Effector memory CD8-positive, alpha-beta T cell (primary cell): ENCODE results near the gene PALB2.
"Not testable (repeated sequence)": the region's sequence is repeated elsewhere in the genome, so short reads cannot be mapped to it uniquely, and the experiment has no call there.

Source experiments
- ATAC-seq: fragments of 150-1000 bp; cut with Tn5 transposase; replicated peaks from 2 replicates; pipeline ENCODE4 v1.10.0; 2021; ENCODE audit warnings: mild to moderate bottlenecking, moderate library complexity
- DNase-seq, 3 experiments: peaks; one replicate each; pipeline ENCODE4 v3.0.0; 2021
- H3K27ac Mint-ChIP-seq, 2 donors: one replicate each; pipeline ENCODE4 v1.8.0; 2022; ENCODE audit warnings: mild to moderate bottlenecking in 2 of 2, mixed read lengths in 2 of 2, moderate library complexity in 2 of 2
- H3K27me3 Mint-ChIP-seq, 2 donors: one replicate each; pipeline ENCODE4 v1.8.0; 2022; ENCODE audit warnings: mixed read lengths in 2 of 2
- H3K36me3 Mint-ChIP-seq: one replicate; pipeline ENCODE4 v1.8.0; 2022; ENCODE audit warnings: mild to moderate bottlenecking, moderate library complexity, mixed read lengths; ENCODE audit not compliant: insufficient read depth
- H3K4me1 Mint-ChIP-seq, 2 donors: one replicate each; pipeline ENCODE4 v1.8.0; 2022; ENCODE audit warnings: low read depth in 2 of 2, mixed read lengths in 2 of 2
- H3K4me3 Mint-ChIP-seq, 2 donors: one replicate each; pipeline ENCODE4 v1.8.0; 2022; ENCODE audit warnings: mild to moderate bottlenecking in 2 of 2, mixed read lengths in 2 of 2, moderate library complexity in 2 of 2
- H3K9me3 Mint-ChIP-seq, 2 donors: one replicate each; pipeline ENCODE4 v1.8.0; 2022; ENCODE audit warnings: mixed read lengths in 2 of 2

The PALB2 gene

DNA sequence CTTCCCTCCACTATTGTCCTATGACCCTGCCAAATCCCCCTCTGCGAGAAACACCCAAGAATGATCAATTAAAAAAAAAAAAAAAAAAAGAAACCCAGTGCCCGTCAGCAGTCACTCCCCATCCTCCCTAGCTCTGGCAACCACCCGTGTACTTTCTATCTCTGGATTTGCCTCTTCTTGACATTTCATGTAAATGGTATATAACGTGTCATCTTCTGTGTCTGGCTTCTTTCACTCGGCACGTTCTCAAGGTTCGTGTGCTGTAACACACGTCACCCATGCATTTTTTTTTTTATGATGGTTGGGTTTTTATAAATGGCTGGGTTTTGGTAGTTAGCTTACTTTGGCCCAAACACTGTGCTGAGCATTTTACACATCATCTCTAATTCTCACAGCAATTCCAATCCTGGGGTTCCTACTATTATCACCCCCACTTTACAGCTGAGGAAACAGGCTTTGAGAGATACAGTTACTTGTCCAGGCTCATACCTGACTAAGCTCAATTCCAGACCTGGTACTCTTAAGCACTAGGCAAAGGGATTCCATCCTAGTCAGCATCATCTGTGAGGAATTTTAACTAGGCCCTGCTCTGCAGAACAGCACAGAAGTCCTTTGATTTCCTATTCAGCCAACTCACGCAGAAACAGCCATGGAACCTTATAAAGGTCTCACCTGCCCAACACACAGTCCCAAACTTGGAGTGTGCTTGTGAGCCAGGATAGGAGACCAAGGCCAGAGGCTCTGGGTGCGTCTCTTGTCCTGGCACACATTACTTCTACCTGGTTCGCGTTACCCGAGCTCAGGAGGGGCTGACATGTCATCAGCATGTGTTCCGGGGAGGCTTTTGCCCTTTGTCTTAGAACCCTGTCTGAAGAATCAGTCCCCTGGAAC lies 56.7 kb downstream of the PALB2 start:
- Mint-ChIP-seq H3K36me3 (peaks cover 68% of the 10 kb centered on the region), H3K27ac (peak overlapping the region in 1 of 2 donors; percentile 82), H3K27me3 (no peaks in the 10 kb centered on the region), H3K4me1 (peaks cover 0 to 2% of the 10 kb centered on the region in 2 donors), H3K4me3 (no peak overlapping the region), H3K9me3 (no peaks in the 10 kb centered on the region)
- no peak for ATAC-seq
- DNase-seq: no peak

DNA sequence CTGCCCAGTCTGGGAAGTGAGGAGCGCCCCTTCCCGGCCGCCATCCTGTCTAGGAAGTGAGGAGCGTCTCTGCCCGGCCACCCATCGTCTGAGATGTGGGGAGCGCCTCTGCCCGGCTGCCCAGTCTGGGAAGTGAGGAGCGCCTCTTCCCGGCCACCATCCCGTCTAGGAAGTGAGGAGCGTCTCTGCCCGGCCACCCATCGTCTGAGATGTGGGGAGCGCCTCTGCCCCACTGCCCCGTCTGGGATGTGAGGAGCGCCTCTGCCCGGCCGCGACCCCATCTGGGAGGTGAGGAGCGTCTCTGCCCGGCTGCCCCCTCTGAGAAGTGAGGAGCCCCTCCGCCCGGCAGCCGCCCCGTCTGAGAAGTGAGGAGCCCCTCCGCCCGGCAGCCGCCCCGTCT lies 57.8 kb downstream of the PALB2 start:
- H3K9me3 Mint-ChIP-seq, DNase-seq, H3K27me3 Mint-ChIP-seq, H3K4me1 Mint-ChIP-seq, H3K27ac Mint-ChIP-seq, ATAC-seq, H3K4me3 Mint-ChIP-seq: not testable (repeated sequence)
- H3K36me3 Mint-ChIP-seq: peaks cover 62% of the 10 kb centered on the region

GRCh38 chr16:23581764-23582163 lies 59.3 kb downstream of the PALB2 start:
- H3K4me3 Mint-ChIP-seq: no peak overlapping the region
- H3K9me3 Mint-ChIP-seq: no peaks in the 10 kb centered on the region
- no peak overlapping the region for H3K27ac Mint-ChIP-seq

GRCh38 chr16:23580391-23580790 lies 60.7 kb downstream of the PALB2 start:
- H3K27me3 Mint-ChIP-seq: no peaks in the 10 kb centered on the region
- no peak for DNase-seq
- ATAC-seq: no peak
- H3K4me3 Mint-ChIP-seq: no peak overlapping the region
- peak overlapping the region in 1 of 2 donors; percentile 22 for H3K27ac Mint-ChIP-seq
- H3K36me3 Mint-ChIP-seq: peaks cover 45% of the 10 kb centered on the region
- H3K4me1 Mint-ChIP-seq: peaks cover 0 to 2% of the 10 kb centered on the region in 2 donors
- H3K9me3 Mint-ChIP-seq: no peaks in the 10 kb centered on the region

More at GRCh38 chr16:23581764-23582163, 59.3 kb downstream of the PALB2 start:
- H3K4me1 Mint-ChIP-seq: peaks cover 0 to 2% of the 10 kb centered on the region in 2 donors
- DNase-seq: no peak
- no peak for ATAC-seq
- no peaks in the 10 kb centered on the region for H3K27me3 Mint-ChIP-seq
- peaks cover 48% of the 10 kb centered on the region for H3K36me3 Mint-ChIP-seq

GRCh38 chr16:23579371-23579770 lies 61.7 kb downstream of the PALB2 start:
- Mint-ChIP-seq H3K9me3 (no peaks in the 10 kb centered on the region), H3K36me3 (peaks cover 41% of the 10 kb centered on the region), H3K4me3 (no peak overlapping the region), H3K27me3 (no peaks in the 10 kb centered on the region), H3K27ac (peak overlapping the region in 1 of 2 donors; percentile 22), H3K4me1 (peaks cover 0 to 2% of the 10 kb centered on the region in 2 donors)
- ATAC-seq (no peak), DNase-seq (no peak)

DNA sequence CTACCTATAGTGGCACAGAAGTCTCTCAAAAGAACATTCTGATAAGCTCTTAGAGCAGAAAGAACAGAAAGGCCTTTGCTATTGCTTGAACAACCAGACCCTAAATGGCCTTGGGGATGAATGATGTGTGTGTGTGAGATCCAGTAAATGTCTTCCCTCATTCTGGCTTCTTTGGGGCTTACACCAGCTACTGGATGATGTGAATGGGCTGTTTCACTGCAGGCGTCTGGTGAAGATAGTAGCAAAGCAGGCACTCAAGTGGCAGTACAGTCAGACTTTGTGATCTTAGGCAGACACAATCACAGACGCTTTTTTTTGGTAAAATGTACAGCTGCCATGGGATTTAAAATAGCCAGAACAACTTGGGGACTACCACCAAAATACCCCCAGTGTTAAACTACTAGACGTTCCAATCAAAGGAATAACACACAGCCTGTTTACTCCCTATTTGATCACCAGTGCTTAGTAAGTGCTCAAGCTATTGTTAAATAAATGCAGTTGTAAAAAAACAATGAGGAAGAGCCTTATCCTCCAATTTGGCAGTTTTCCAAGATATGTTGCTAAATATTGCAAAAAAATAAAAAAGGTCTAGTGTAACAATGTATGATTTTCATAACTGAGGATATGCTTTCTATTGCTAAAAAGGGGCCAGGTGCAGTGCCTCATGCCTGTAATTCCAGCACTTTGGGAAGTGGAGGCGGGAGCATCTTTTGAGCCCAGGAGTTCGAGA lies 62.8 kb downstream of the PALB2 start:
- H3K27me3 Mint-ChIP-seq: no peaks in the 10 kb centered on the region
- no peak overlapping the region for H3K4me3 Mint-ChIP-seq
- H3K36me3 Mint-ChIP-seq: peaks cover 36% of the 10 kb centered on the region
- no peak for DNase-seq
- H3K27ac Mint-ChIP-seq: no peak overlapping the region
- no peak for ATAC-seq
- no peaks in the 10 kb centered on the region for H3K4me1 Mint-ChIP-seq
- H3K9me3 Mint-ChIP-seq: no peaks in the 10 kb centered on the region

- H3K27ac Mint-ChIP-seq: peak overlapping the region in 1 of 2 donors; percentile 32
- no peaks in the 10 kb centered on the region for H3K4me1 Mint-ChIP-seq
- ATAC-seq (no peak), DNase-seq (no peak)
- H3K36me3 Mint-ChIP-seq: peaks cover 30% of the 10 kb centered on the region
- no peaks in the 10 kb centered on the region for H3K27me3 Mint-ChIP-seq
- no peaks in the 10 kb centered on the region for H3K9me3 Mint-ChIP-seq
- H3K4me3 Mint-ChIP-seq: no peak overlapping the region
These were observed 63.6 kb downstream of the PALB2 start for GRCh38 chr16:23577493-23577892.

- Mint-ChIP-seq H3K4me3 (no peak overlapping the region), H3K27me3 (no peaks in the 10 kb centered on the region), H3K36me3 (peaks cover 19% of the 10 kb centered on the region), H3K9me3 (no peaks in the 10 kb centered on the region), H3K4me1 (no peaks in the 10 kb centered on the region), H3K27ac (no peak overlapping the region)
- DNase-seq (no peak), ATAC-seq (no peak)
These were observed 65.3 kb downstream of the PALB2 start for GRCh38 chr16:23575834-23576233.

DNA sequence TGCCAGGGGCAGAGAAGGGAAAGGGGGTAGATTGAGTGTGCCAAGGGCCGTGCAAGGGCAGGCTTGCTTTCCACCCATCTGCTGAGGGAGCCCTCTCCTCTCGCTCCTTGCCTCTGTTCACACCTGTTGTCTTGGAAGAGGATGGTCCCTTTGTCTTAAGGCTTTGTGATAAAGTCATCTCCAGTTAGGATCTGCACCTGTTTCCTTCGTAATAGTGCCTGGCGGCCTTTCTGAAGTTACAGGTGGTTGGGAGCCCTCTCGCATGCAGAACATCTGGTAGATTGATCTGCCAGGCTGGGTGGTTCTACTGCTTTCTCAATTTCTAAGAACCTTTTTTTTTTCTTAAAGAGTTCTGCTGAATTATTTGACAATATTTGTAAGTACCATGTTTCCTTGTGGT lies 67.3 kb downstream of the PALB2 start:
- Mint-ChIP-seq H3K27ac (no peak overlapping the region), H3K36me3 (peaks cover 23% of the 10 kb centered on the region), H3K4me3 (no peak overlapping the region), H3K9me3 (no peaks in the 10 kb centered on the region), H3K27me3 (no peaks in the 10 kb centered on the region), H3K4me1 (peaks cover 0 to 3% of the 10 kb centered on the region in 2 donors)
- ATAC-seq: no peak
- no peak for DNase-seq

- Mint-ChIP-seq H3K4me3 (no peak overlapping the region), H3K27ac (no peak overlapping the region), H3K27me3 (no peaks in the 10 kb centered on the region), H3K4me1 (peaks cover 0 to 3% of the 10 kb centered on the region in 2 donors), H3K9me3 (no peaks in the 10 kb centered on the region), H3K36me3 (peaks cover 34% of the 10 kb centered on the region)
- DNase-seq (no peak), ATAC-seq (no peak)
These were observed 68.7 kb downstream of the PALB2 start for GRCh38 chr16:23572394-23572793.

DNA sequence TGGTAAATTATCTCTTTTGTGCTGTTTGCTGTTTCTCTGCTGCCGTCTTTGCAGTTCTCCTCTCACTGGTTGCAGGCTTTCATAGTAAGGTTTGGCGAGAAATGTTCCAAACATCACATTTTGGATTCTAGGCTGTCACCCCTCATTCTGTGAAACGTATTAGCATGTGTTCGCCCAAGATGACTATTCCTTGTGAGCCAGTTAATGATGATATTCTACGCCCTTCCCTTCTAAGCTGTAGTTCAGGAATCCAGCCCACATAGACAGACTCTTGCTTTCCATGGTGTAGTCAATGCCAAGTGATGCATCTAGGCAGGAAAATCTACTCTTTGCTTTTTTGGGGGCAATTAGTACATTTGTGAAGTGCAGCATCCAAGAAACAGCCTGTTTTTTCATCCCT lies 69.2 kb downstream of the PALB2 start:
- no peak overlapping the region for H3K4me3 Mint-ChIP-seq
- H3K27me3 Mint-ChIP-seq: no peaks in the 10 kb centered on the region
- DNase-seq: no peak
- peaks cover 0 to 3% of the 10 kb centered on the region in 2 donors for H3K4me1 Mint-ChIP-seq
- H3K9me3 Mint-ChIP-seq: no peaks in the 10 kb centered on the region
- H3K36me3 Mint-ChIP-seq: peaks cover 39% of the 10 kb centered on the region
- no peak for ATAC-seq
- H3K27ac Mint-ChIP-seq: no peak overlapping the region

DNA sequence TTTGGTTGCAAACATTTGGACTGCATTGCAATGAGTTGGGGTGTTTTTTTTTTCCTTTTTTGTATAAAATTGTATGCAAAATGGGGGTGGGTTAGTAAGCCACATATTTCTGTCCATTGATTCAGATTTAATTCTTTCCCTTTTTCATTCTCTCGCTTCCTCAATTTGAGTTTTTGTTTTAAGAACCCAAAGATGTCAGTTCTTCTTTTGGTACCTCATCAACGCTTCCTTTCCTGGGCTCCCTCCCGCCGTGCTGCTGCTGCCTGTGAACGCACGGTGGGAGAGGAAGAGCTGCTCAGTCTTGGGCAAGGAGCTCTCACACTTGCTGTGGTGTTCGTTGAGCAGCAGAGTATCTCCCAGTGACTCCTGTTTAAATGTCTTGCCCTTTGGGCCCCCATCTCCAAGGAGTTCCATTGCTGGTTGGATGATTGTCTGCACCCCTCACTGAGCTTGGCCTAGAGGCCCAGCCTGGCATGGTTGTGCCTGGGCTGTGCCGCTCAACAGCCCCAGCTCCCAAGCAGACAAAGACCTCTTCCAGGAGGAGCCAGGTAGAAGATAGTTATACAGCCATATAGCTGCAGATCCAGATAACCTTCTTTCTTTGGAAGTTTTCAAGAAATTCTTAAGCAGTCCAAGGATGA lies 70.0 kb downstream of the PALB2 start:
- peaks cover 45% of the 10 kb centered on the region for H3K36me3 Mint-ChIP-seq
- H3K27ac Mint-ChIP-seq: no peak overlapping the region
- no peak for DNase-seq

GRCh38 chr16:23567602-23568001 lies 73.5 kb downstream of the PALB2 start:
- no peaks in the 10 kb centered on the region for H3K27me3 Mint-ChIP-seq
- ATAC-seq: no peak
- no peak overlapping the region for H3K4me3 Mint-ChIP-seq
- H3K36me3 Mint-ChIP-seq: peaks cover 80% of the 10 kb centered on the region
- H3K4me1 Mint-ChIP-seq: peaks cover 0 to 7% of the 10 kb centered on the region in 2 donors
- no peak overlapping the region for H3K27ac Mint-ChIP-seq
- DNase-seq: no peak
- H3K9me3 Mint-ChIP-seq: no peaks in the 10 kb centered on the region

More for the DNA sequence above, 70.0 kb downstream of the PALB2 start:
- H3K4me3 Mint-ChIP-seq: no peak overlapping the region
- ATAC-seq: peak; percentile 22
- H3K4me1 Mint-ChIP-seq: peaks cover 0 to 3% of the 10 kb centered on the region in 2 donors
- H3K27me3 Mint-ChIP-seq: no peaks in the 10 kb centered on the region
- H3K9me3 Mint-ChIP-seq: no peaks in the 10 kb centered on the region
